ENCODE results near the gene KRTAP9-2.
"Not testable (repeated sequence)": the region's sequence is repeated elsewhere in the genome, so short reads cannot be mapped to it uniquely, and the experiment has no call there.

Gene KRTAP9-2

GRCh38 chr17:41186872-41187271 is 39.6 kb upstream of the KRTAP9-2 start:
- H3K4me3 ChIP-seq (ENCODE audit: low read depth, low read length): no peak overlapping the region
- no peak for DNase-seq (ENCODE audit: low read depth)
- no peak for TF ChIP-seq CTCF (IDR thresholded peaks at IDR 0.05; ENCODE audit: insufficient read depth, low read depth, low read length, missing control alignments)

- not testable (repeated sequence) for DNase-seq (ENCODE audit: low read depth); H3K4me3 ChIP-seq (ENCODE audit: low read depth, low read length)
Measured at GRCh38 chr17:41189837-41190318, 36.6 kb upstream of the KRTAP9-2 start, which contains the start of gene KRTAP9-1. Gene KRTAP9-1, plus strand, starts transcription at chr17:41189887. Its CDS starts 0 bp downstream, at chr17:41189887.

GRCh38 chr17:41190328-41190727 is 36.1 kb upstream of the KRTAP9-2 start:
- TF ChIP-seq CTCF (IDR thresholded peaks at IDR 0.05; ENCODE audit: insufficient read depth, low read depth, low read length, missing control alignments): no peak
- DNase-seq (ENCODE audit: low read depth): no peak

GRCh38 chr17:41196068-41196467 is 30.4 kb upstream of the KRTAP9-2 start:
- no peak overlapping the region for H3K4me3 ChIP-seq (ENCODE audit: low read depth, low read length)

More at GRCh38 chr17:41190328-41190727, 36.1 kb upstream of the KRTAP9-2 start:
- no peak overlapping the region for H3K4me3 ChIP-seq (ENCODE audit: low read depth, low read length)

GRCh38 chr17:41199421-41200078 is 26.9 kb upstream of the KRTAP9-2 start:
- H3K4me3 ChIP-seq (ENCODE audit: low read depth, low read length): no peak overlapping the region
- DNase-seq (ENCODE audit: low read depth): no peak
- no peak for TF ChIP-seq CTCF (IDR thresholded peaks at IDR 0.05; ENCODE audit: insufficient read depth, low read depth, low read length, missing control alignments)

More at GRCh38 chr17:41196068-41196467, 30.4 kb upstream of the KRTAP9-2 start:
- no peak for TF ChIP-seq CTCF (IDR thresholded peaks at IDR 0.05; ENCODE audit: insufficient read depth, low read depth, low read length, missing control alignments)
- DNase-seq (ENCODE audit: low read depth): peak; percentile 37

- DNase-seq (ENCODE audit: low read depth): no peak
- no peak for TF ChIP-seq CTCF (IDR thresholded peaks at IDR 0.05; ENCODE audit: insufficient read depth, low read depth, low read length, missing control alignments)
- H3K4me3 ChIP-seq (ENCODE audit: low read depth, low read length): no peak overlapping the region
Measured at GRCh38 chr17:41211845-41212466, 14.5 kb upstream of the KRTAP9-2 start.

GRCh38 chr17:41212524-41213169 is 13.8 kb upstream of the KRTAP9-2 start:
- DNase-seq (ENCODE audit: low read depth): no peak
- no peak overlapping the region for H3K4me3 ChIP-seq (ENCODE audit: low read depth, low read length)
- TF ChIP-seq CTCF (IDR thresholded peaks at IDR 0.05; ENCODE audit: insufficient read depth, low read depth, low read length, missing control alignments): no peak
